Measurements from ENCODE around the gene DNASE1L2.

DNA sequence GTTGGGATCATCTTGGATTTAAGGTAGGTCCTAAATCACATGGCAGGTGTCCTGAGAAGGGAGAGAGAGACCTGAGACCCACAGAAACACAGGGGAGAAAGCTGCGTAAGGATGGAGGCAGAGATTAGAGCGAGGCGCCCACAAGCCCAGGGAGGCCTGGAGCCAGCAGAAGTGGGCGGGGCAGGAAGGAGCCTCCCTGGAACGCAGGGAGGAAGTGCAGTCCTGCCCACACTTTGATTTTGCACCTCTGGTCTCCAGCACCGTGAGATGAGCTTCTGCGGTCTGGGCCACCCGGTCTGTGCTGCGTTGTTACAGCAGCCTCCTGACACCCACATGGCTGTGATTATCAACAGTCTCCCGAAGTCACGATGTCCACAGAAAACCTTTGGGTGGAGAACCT lies 6.4 kb downstream of the DNASE1L2 start:
- TF ChIP-seq, protein P1, sequence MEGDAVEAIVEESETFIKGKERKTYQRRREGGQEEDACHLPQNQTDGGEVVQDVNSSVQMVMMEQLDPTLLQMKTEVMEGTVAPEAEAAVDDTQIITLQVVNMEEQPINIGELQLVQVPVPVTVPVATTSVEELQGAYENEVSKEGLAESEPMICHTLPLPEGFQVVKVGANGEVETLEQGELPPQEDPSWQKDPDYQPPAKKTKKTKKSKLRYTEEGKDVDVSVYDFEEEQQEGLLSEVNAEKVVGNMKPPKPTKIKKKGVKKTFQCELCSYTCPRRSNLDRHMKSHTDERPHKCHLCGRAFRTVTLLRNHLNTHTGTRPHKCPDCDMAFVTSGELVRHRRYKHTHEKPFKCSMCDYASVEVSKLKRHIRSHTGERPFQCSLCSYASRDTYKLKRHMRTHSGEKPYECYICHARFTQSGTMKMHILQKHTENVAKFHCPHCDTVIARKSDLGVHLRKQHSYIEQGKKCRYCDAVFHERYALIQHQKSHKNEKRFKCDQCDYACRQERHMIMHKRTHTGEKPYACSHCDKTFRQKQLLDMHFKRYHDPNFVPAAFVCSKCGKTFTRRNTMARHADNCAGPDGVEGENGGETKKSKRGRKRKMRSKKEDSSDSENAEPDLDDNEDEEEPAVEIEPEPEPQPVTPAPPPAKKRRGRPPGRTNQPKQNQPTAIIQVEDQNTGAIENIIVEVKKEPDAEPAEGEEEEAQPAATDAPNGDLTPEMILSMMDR (conservative IDR thresholded peaks at IDR 0.05 in 1 of 2, IDR thresholded peaks at IDR 0.05 in 1 of 2; ENCODE audit: low read depth in 1 of 2, low read length in 2 of 2) = no peak
- TF ChIP-seq EZH2 (IDR thresholded peaks at IDR 0.05; ENCODE audit: low read length, missing control alignments) = no peak

Data from fibroblast of lung (primary cell).